OCI-LY7 (cell line): ENCODE data around the gene SP100. TPM values are rescaled to one million over a fixed set of nuclear protein-coding genes. Genes with fewer than 3 reads are reported as not detected.

Experiments used
- BruUV-seq: library from RNA; stranded (reverse); fragments of 400-500 nt; replicated peaks from 2 replicates; lab custom pipeline; 2021; lab: Mats Ljungman, UMichigan
- CTCF ChIA-PET: fragments of 300-600 bp; sonication (Branson Sonifier 250); formaldehyde crosslinking; loops from one replicate; lab custom pipeline; 2022; ENCODE audit warnings: antibody characterized with exemption; ENCODE audit not compliant: unreplicated experiment; lab: Charles Lee
- POLR2A ChIA-PET: fragments of 300-600 bp; sonication (Branson Sonifier 250); formaldehyde crosslinking; loops from one replicate; lab custom pipeline; 2022; ENCODE audit warnings: antibody characterized with exemption; lab: Charles Lee
- DNase-seq: peaks from one replicate; pipeline ENCODE4 v3.0.0-alpha.2; 2015; ENCODE audit warnings: low spot score
- H2AFZ ChIP-seq: fragments of 200-600 bp; sonication (generic), shearing (Covaris generic); 2 replicates; pipeline ENCODE4 v1.6.1; 2014; ENCODE audit warnings: mild to moderate bottlenecking, antibody characterized with exemption, low read length, moderate library complexity
- H3K27ac ChIP-seq: fragments of 200-600 bp; sonication (generic); 2 replicates; pipeline ENCODE4 v1.5.1; 2014; ENCODE audit warnings: mixed run types, low read depth, mild to moderate bottlenecking, moderate library complexity, low read length, inconsistent platforms; ENCODE audit not compliant: poor library complexity, severe bottlenecking
- H3K36me3 ChIP-seq: fragments of 200-600 bp; sonication (generic); 2 replicates; pipeline ENCODE4 v1.6.1; 2014; ENCODE audit warnings: mild to moderate bottlenecking, antibody characterized with exemption, low read length, moderate library complexity, mixed read lengths; ENCODE audit not compliant: insufficient read depth
- H3K4me1 ChIP-seq: fragments of 200-600 bp; sonication (generic); 2 replicates; pipeline ENCODE4 v1.5.1; 2014; ENCODE audit warnings: mild to moderate bottlenecking, low read length; ENCODE audit not compliant: insufficient read depth, poor library complexity, severe bottlenecking
- H3K4me2 ChIP-seq: fragments of 200-600 bp; sonication (generic); 2 replicates; pipeline ENCODE4 v1.6.1; 2014; ENCODE audit warnings: mild to moderate bottlenecking, low read length
- H3K4me3 ChIP-seq: fragments of 200-600 bp; sonication (generic); 2 replicates; pipeline ENCODE4 v1.5.1; 2014; ENCODE audit warnings: mild to moderate bottlenecking, low read depth, low read length; ENCODE audit not compliant: poor library complexity, severe bottlenecking
- H3K79me2 ChIP-seq: fragments of 200-600 bp; sonication (generic); 2 replicates; pipeline ENCODE4 v1.6.1; 2016; ENCODE audit warnings: low read depth, mild to moderate bottlenecking, low read length, moderate library complexity, mixed read lengths; ENCODE audit not compliant: insufficient read depth
- H3K9me2 ChIP-seq: fragments of 200-600 bp; sonication (generic); 2 replicates; pipeline ENCODE4 v1.6.1; 2016; ENCODE audit warnings: mild to moderate bottlenecking, low read length, mixed read lengths; ENCODE audit not compliant: insufficient read depth
- H3K9me3 ChIP-seq: fragments of 200-600 bp; sonication (generic); 2 replicates; pipeline ENCODE4 v1.6.1; 2014; ENCODE audit warnings: mild to moderate bottlenecking, mixed run types, low read length, mixed read lengths
- H4K20me1 ChIP-seq: fragments of 200-600 bp; sonication (generic); 2 replicates; pipeline ENCODE4 v1.6.1; 2014; ENCODE audit warnings: mild to moderate bottlenecking, antibody characterized with exemption, low read length, moderate library complexity, mixed read lengths; ENCODE audit not compliant: insufficient read depth
- CTCF ChIP-seq: fragments of 200-600 bp; sonication (generic); conservative IDR thresholded peaks from 2 replicates; pipeline ENCODE4 v1.5.1; 2014; ENCODE audit warnings: mild to moderate bottlenecking, antibody characterized with exemption, low read length, moderate library complexity, mixed read lengths
- EZH2phosphoT487 ChIP-seq: fragments of 200-600 bp; sonication (generic); IDR thresholded peaks from 2 replicates; pipeline ENCODE4 v1.6.1; 2018; ENCODE audit warnings: low read depth, borderline replicate concordance, mild to moderate bottlenecking, mixed run types, antibody characterized with exemption, low read length, moderate library complexity, mixed read lengths
- intact Hi-C: fragments of 100-400 bp; cut with micrococcal nuclease; formaldehyde crosslinking; loops from one replicate; pipeline ENCODE4 v1.10.0; 2022; ENCODE audit not compliant: unreplicated experiment
- total RNA-seq, 2 experiments: library from RNA; depleted of rRNA in 1 of 2; stranded (reverse); fragments of >200 nt in 1 of 2; shearing (Covaris generic) in 1 of 2; gene quantifications; 2 replicates each; pipeline ENCODE4 v1.2.3, GENCODE V29; 2014 to 2022

The SP100 gene
- total RNA-seq, 2 experiments from 2014 or later, result 44.6 to 54.5 TPM

- H3K27ac ChIP-seq, result no peak overlapping the region
- H3K4me3 ChIP-seq, result no peak overlapping the region
- no peaks in the 10 kb centered on the region for H3K79me2 ChIP-seq
- no peak overlapping the region for H2AFZ ChIP-seq
- H3K36me3 ChIP-seq, result peaks cover 16% of the 10 kb centered on the region; the same call in 1 of the 2 replicates
- no peaks in the 10 kb centered on the region for H4K20me1 ChIP-seq
- peaks cover 30% of the 10 kb centered on the region for H3K4me1 ChIP-seq
- ChIA-PET POLR2A (interaction anchor here (1.4 to 1.7 kb wide), 2 partner anchors 15 to 18 kb away, joined by 3 read pairs; no protein-coding TSS in a partner anchor), CTCF (no interaction called here)
- 0 out of 2 replicates have a peak, but pooled peaks cover 3% of the 10 kb centered on the region for H3K9me2 ChIP-seq
- no peaks in the 10 kb centered on the region for H3K9me3 ChIP-seq
- no peak for TF ChIP-seq EZH2phosphoT487
- no peak for TF ChIP-seq CTCF
- no TSS peak for BruUV-seq
- no peak overlapping the region for H3K4me2 ChIP-seq
- intact Hi-C loops, result no loop called here
- DNase-seq, result no peak
Measured at GRCh38 chr2:230494980-230495379, 79.0 kb downstream of the SP100 start.

- peak overlapping the region; percentile 73 for H3K4me2 ChIP-seq
- H3K36me3 ChIP-seq, result peaks cover 6% of the 10 kb centered on the region; the same call in 1 of the 2 replicates
- peak; percentile 83 for DNase-seq
- 0 out of 2 replicates have a peak, but pooled peaks cover 3% of the 10 kb centered on the region for H3K9me2 ChIP-seq
- ChIA-PET POLR2A (interaction anchor here (0.5 to 1.1 kb wide), 3 partner anchors 9 to 55 kb away, joined by 3 to 4 read pairs (median 3); no protein-coding TSS in a partner anchor), CTCF (no interaction called here)
- BruUV-seq, result no TSS peak
- no peak for TF ChIP-seq CTCF
- no peak for TF ChIP-seq EZH2phosphoT487
- no peaks in the 10 kb centered on the region for H3K9me3 ChIP-seq
- intact Hi-C loops, result no loop called here
- peak overlapping the region; percentile 38; the same call in 1 of the 2 replicates for H2AFZ ChIP-seq
- H3K4me1 ChIP-seq, result peaks cover 30% of the 10 kb centered on the region
- peak overlapping the region; percentile 40 for H3K4me3 ChIP-seq
- no peaks in the 10 kb centered on the region for H4K20me1 ChIP-seq
- H3K79me2 ChIP-seq, result no peaks in the 10 kb centered on the region
- peak overlapping the region; percentile 52 for H3K27ac ChIP-seq
Measured at GRCh38 chr2:230496891-230497290, 80.9 kb downstream of the SP100 start.

GRCh38 chr2:230498506-230499107 lies 82.6 kb downstream of the SP100 start:
- Histone ChIP-seq H3K27ac (no peak overlapping the region), H2AFZ (no peak overlapping the region), H3K79me2 (no peaks in the 10 kb centered on the region), H3K9me3 (no peaks in the 10 kb centered on the region), H3K4me2 (no peak overlapping the region), H3K9me2 (no peaks in the 10 kb centered on the region), H3K4me3 (no peak overlapping the region), H3K4me1 (peaks cover 30% of the 10 kb centered on the region), H3K36me3 (no peaks in the 10 kb centered on the region), H4K20me1 (no peaks in the 10 kb centered on the region)
- no TSS peak for BruUV-seq
- TF ChIP-seq CTCF, result no peak
- no peak for TF ChIP-seq EZH2phosphoT487
- intact Hi-C loops, result no loop called here
- POLR2A ChIA-PET, result interaction anchor here (0.6 to 1.4 kb wide), 5 partner anchors 27 to 226 kb away, joined by 3 to 4 read pairs (median 3); no protein-coding TSS in a partner anchor
- CTCF ChIA-PET, result interaction anchor here (1.2 kb wide), 1 partner anchor 11 kb away, joined by 4 read pairs; no protein-coding TSS in a partner anchor
- no peak for DNase-seq
